SK-N-MC (cell line): Measurements from ENCODE around the gene SRGAP1.

Source experiments
- DNase-seq: peaks from one replicate; pipeline ENCODE4 v3.0.0-alpha.2; 2011; ENCODE audit warnings: low read depth, low spot score
- H3K27ac ChIP-seq: fragments of 200-600 bp; sonication (generic); 2 replicates; pipeline ENCODE4 v1.5.1; 2016; ENCODE audit warnings: mixed run types
- H3K36me3 ChIP-seq: fragments of 200-600 bp; sonication (generic); 2 replicates; pipeline ENCODE4 v1.6.1; 2017; ENCODE audit warnings: antibody characterized with exemption, low read length, mixed read lengths; ENCODE audit not compliant: insufficient read depth
- H3K4me3 ChIP-seq: fragments of 200-600 bp; sonication (generic); 2 replicates; pipeline ENCODE4 v1.5.1; 2016
- H3K9ac ChIP-seq: fragments of 200-600 bp; sonication (generic); 2 replicates; pipeline ENCODE4 v1.8.0; 2017; ENCODE audit warnings: mixed run types, mixed read lengths; ENCODE audit not compliant: insufficient read length
- H3K9me3 ChIP-seq: fragments of 200-600 bp; sonication (generic); 2 replicates; pipeline ENCODE4 v1.6.1; 2017; ENCODE audit warnings: low read depth, mild to moderate bottlenecking, antibody characterized with exemption, low read length, moderate library complexity, mixed read lengths
- EZH2 ChIP-seq: fragments of 200-600 bp; sonication (generic); IDR thresholded peaks from one replicate; pipeline ENCODE4 v1.6.1; 2017; ENCODE audit warnings: antibody characterized with exemption
- FOXP2 ChIP-seq: optimal IDR thresholded peaks from 2 replicates; pipeline ENCODE3; 2011; ENCODE audit warnings: mild to moderate bottlenecking, moderate library complexity; ENCODE audit not compliant: insufficient read depth; ENCODE audit errors: extremely low read length, control extremely low read depth
- POLR2AphosphoS5 ChIP-seq: IDR thresholded peaks from 2 replicates; pipeline ENCODE4 v1.6.1; 2012; ENCODE audit warnings: mild to moderate bottlenecking, low read depth, low read length, borderline replicate concordance

The SRGAP1 gene

DNA sequence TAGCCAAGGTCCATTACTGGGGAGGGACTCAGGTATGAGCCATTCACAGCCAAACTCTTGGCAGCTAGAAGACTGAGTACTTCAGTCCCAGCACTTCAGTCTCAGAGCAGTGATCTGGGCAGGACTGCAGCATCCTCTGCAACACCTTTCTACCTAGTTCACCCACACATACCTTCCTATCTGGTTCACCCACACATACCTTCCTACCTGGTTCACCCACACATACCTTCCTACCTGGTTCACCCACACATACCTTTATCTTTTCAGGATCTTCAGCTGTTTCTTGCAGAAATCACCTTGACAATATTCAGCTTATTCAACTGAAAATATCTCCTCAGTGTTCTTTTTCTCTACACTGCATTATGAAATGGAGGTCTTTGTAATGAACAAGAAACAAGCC is 101.3 kb downstream of the SRGAP1 start:
- Histone ChIP-seq H3K27ac (no peak overlapping the region), H3K9me3 (no peaks in the 10 kb centered on the region), H3K4me3 (no peak overlapping the region), H3K36me3 (no peaks in the 10 kb centered on the region), H3K9ac (no peak overlapping the region)
- DNase-seq = no peak
- TF ChIP-seq EZH2 (no peak), FOXP2 (no peak), POLR2AphosphoS5 (no peak)

DNA sequence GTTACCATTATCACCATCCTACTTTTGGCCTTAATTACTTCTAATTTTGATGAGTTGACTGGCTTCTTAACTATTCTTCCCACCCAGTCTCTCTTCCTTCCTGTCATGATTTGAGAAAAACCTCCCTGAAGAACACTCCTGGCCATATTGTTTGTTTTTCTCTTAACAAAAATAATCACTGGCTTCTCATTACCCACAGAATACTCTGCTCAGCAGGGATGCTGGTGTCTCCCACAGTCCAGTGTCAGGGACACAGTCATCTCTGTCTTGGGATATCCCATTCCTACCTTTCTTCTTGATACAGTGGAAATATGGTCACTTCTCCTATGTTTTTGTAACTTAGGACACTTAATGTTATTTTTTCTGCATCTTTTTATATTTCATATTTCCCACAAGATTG is 103.7 kb downstream of the SRGAP1 start:
- DNase-seq = no peak
- Histone ChIP-seq H3K36me3 (no peaks in the 10 kb centered on the region), H3K4me3 (no peak overlapping the region), H3K27ac (no peak overlapping the region), H3K9ac (no peak overlapping the region), H3K9me3 (no peaks in the 10 kb centered on the region)
- TF ChIP-seq POLR2AphosphoS5 = no peak
- TF ChIP-seq FOXP2 = no peak
- TF ChIP-seq EZH2 = no peak

DNA sequence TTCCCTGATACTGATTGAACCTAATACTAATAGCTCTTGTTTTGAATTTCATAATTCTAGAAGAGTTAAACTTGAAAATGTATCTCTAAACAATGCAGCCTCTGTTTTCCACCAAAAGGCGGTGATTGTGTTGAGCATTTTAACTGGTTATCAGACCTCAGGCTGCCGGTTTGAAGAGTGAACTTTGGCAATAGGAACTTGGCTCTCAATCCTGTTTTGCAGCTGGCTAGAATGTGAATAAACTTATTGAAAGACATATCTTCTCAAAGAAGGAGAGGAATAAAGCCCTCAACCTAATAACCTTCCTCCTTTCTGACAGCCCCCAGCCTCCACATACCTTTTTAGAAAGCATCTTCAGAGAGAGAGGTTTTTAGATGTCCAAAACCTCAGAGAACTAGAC is 105.4 kb downstream of the SRGAP1 start:
- H3K9me3 ChIP-seq = no peaks in the 10 kb centered on the region
- H3K36me3 ChIP-seq = no peaks in the 10 kb centered on the region
- no peak for DNase-seq
- no peak overlapping the region for H3K9ac ChIP-seq
- no peak for TF ChIP-seq EZH2
- TF ChIP-seq FOXP2 = no peak
- no peak for TF ChIP-seq POLR2AphosphoS5
- no peak overlapping the region for H3K27ac ChIP-seq
- H3K4me3 ChIP-seq = no peak overlapping the region

DNA sequence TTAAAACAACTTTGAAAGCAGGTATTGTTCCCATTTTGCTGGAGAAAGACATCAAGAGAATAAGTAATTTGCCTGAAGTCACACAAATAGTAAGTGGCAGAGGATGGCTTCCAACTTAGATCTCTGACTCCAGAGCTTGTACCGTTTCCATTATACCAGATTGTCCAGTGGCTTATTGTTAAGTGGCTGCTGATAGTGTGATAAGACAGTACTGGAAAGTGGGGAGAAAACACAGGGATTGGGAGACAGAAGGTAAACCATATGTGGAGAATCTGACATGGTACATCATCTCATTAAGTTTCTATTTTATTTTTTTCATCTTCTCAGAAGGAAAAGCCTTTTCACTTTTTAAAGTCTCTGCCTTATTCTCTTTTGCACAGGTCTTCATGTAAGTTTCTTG is 108.5 kb downstream of the SRGAP1 start:
- DNase-seq = no peak
- TF ChIP-seq POLR2AphosphoS5 (no peak), FOXP2 (no peak), EZH2 (no peak)
- Histone ChIP-seq H3K9ac (no peak overlapping the region), H3K9me3 (no peaks in the 10 kb centered on the region), H3K4me3 (no peak overlapping the region), H3K27ac (no peak overlapping the region), H3K36me3 (no peaks in the 10 kb centered on the region)

DNA sequence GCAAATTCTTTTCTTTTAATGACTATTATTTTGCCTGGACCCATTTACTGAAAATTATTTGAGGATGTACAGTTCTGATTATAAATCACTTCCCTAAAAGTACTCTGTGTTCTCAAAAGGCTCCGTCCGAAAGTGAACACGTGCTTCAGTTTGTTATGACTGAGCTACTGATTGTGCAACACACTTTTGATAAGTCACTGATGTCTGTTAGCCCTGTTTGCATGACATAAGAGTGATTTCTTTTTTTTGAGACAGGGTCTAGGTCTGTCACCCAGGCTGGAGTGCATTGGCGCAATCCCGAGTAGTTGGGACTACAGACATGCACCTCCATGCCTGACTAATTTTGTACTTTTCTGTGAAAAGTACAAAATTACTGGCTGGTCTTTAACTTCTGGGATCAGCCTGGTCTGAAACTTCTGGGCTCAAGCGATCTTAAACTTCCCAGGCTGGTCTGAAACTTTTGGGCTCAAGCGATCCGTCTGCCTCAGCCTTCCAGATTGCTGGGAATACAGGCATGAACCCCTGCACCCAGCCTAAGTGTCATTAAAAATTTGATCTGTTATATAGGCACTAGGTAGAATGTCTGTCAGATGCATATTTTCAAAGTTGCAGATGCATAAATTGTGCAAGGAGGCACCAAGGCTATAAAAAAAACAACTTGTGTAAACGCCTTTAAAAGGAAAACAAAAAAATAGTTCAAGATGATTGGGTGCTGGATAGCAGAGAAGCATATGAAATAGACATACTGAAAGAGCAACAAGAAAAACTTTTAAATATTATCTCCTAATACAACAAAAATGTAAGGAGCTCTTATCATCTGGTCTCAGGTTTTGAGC is 111.5 kb downstream of the SRGAP1 start:
- no peak for TF ChIP-seq EZH2
- no peak for TF ChIP-seq POLR2AphosphoS5
- no peak for TF ChIP-seq FOXP2
- Histone ChIP-seq H3K36me3 (no peaks in the 10 kb centered on the region), H3K27ac (no peak overlapping the region), H3K4me3 (no peak overlapping the region), H3K9me3 (no peaks in the 10 kb centered on the region), H3K9ac (no peak overlapping the region)
- no peak for DNase-seq

DNA sequence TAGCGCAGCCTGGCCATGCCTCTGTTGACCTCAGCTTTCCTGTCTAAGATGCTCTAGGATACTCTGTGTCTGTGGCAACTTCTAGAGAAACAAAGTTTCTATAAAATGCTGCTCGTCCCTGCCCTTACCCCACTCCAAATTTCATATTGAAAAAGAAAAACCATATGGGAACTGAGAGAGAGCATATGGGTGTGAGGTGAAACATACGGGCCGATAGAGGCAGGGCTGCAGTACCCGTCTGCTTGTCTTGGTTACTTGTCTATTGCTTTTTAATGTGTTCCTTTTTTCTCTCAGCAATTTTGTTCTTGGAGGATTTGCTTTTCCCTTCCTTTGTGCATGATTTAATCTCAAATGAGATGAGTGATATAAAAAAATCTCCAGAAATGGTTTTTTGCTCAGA is 113.0 kb downstream of the SRGAP1 start:
- TF ChIP-seq POLR2AphosphoS5 = no peak
- TF ChIP-seq FOXP2 = no peak
- TF ChIP-seq EZH2 = no peak
- Histone ChIP-seq H3K9ac (no peak overlapping the region), H3K27ac (no peak overlapping the region), H3K36me3 (no peaks in the 10 kb centered on the region), H3K4me3 (no peak overlapping the region), H3K9me3 (no peaks in the 10 kb centered on the region)
- no peak for DNase-seq

DNA sequence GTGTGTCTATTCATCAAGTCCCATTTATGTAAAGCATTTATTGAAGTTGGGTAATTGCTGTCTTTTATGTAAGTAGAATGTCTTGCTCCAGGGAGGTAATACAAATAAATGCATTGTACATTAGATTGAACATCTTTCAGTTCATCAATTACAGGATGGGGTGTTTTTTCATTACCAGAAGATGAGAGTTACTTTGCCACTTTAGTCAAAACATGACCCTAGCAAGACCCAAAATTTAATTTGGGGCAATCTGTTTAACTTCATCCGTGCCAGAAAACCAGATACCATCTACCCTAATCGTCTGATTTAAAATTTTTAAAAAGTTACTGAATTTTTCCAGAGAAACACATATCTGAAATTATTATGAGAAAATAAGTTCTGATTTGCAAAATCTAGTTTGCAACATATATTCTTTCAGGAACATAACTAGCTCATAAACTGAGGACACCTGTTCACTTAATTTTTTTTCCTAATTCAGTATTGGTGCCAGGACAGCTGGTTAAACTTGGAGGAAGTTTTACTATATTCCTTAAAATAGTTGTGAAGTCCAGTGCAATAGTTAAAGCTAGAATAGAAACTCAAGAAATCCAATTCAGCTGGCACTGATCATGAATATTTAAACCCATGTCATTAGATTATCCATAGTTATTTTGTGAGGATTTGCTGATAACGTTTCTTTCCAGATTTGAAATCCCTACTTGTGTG is 114.5 kb downstream of the SRGAP1 start:
- no peaks in the 10 kb centered on the region for H3K9me3 ChIP-seq
- no peak for DNase-seq
- no peak for TF ChIP-seq POLR2AphosphoS5
- no peak for TF ChIP-seq EZH2
- no peak for TF ChIP-seq FOXP2
- H3K27ac ChIP-seq = no peak overlapping the region
- H3K36me3 ChIP-seq = no peaks in the 10 kb centered on the region
- H3K4me3 ChIP-seq = no peak overlapping the region
- no peak overlapping the region for H3K9ac ChIP-seq

DNA sequence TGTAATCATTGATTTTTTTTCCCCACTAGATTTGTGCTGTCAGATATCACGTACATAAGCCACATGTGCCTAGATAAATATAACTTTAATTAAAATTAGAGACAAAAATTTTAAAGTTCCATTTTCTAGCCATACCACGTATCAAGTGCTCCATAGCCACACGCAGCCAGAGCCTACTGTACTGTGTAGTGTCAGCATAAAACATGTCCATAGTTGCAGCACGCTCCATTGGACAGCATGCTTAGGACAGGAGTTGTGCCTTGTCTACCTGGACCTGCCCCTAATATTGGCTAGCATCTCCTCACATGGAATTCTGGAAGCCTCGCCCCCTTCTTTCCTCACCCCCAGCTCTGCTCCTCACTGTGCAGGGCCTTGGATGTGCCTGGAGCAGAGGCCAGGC is 116.5 kb downstream of the SRGAP1 start:
- TF ChIP-seq FOXP2 (no peak), EZH2 (no peak), POLR2AphosphoS5 (no peak)
- no peaks in the 10 kb centered on the region for H3K36me3 ChIP-seq
- no peak for DNase-seq
- no peak overlapping the region for H3K9ac ChIP-seq
- no peak overlapping the region for H3K4me3 ChIP-seq
- no peak overlapping the region for H3K27ac ChIP-seq
- no peaks in the 10 kb centered on the region for H3K9me3 ChIP-seq

DNA sequence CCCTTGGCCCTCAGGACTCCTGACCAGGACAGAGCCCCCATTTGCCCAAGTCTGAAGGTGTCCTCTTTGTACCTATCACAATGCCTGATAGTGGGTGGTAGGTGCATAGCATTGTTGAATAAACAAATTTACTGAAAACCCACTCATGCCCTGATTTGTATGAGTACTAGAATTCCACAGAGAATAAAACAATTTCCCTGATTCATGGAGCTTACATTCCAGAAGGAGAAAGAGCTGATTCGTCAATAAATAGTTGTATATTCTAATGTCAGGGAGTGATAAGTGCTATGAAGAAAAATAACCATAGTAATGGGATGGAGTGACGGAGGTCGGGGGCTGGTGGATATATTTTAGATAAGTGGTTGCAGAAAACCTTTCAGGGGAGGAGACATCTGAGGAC is 117.0 kb downstream of the SRGAP1 start:
- Histone ChIP-seq H3K9ac (no peak overlapping the region), H3K27ac (no peak overlapping the region), H3K9me3 (no peaks in the 10 kb centered on the region), H3K36me3 (no peaks in the 10 kb centered on the region), H3K4me3 (no peak overlapping the region)
- no peak for DNase-seq
- TF ChIP-seq FOXP2 (no peak), POLR2AphosphoS5 (no peak), EZH2 (no peak)
